Measurements from ENCODE around the gene SUFU. TPM values are rescaled to one million over a fixed set of nuclear protein-coding genes. Genes with fewer than 3 reads are reported as not detected.

SUFU gene
- total and polyA plus RNA-seq, 9 donors, result 4.6 to 19.1 (median 14.2) TPM

DNA sequence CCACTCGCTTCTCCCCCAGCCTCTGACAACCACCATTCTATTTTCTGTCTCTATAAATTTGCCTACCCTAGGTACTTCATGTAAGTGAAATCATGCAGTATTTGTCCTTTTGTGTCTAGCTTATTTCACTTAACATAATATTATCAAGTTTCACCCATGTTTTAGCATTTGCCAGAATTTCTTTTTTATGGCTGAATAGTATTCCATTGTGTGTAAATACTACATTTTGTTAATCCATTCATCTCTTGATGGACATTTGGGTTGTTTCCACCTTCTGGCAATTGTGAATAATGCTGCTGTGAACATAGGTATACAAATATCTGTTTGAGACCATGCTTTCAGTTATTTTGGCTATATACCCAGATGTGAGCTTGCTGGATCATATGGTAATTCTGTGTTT lies 83.1 kb downstream of the SUFU start:
- WGBS, 3 donors, result 93 to 96% (median 95%) methylated on average over 1 of the region's 1 CpG
- no peaks in the 10 kb centered on the region for H3K36me3 ChIP-seq
- intact Hi-C loops (cut with DNase I), result loop anchor here in 2 of 4 donors (10.0 kb wide), 3 partner anchors 82 to 352 kb away; partner anchors contain the start of genes ACTR1A (in 1 of the 2), NFKB2 (in 1 of the 2) and SUFU (in 1 of the 2)
- TF ChIP-seq, protein P1, sequence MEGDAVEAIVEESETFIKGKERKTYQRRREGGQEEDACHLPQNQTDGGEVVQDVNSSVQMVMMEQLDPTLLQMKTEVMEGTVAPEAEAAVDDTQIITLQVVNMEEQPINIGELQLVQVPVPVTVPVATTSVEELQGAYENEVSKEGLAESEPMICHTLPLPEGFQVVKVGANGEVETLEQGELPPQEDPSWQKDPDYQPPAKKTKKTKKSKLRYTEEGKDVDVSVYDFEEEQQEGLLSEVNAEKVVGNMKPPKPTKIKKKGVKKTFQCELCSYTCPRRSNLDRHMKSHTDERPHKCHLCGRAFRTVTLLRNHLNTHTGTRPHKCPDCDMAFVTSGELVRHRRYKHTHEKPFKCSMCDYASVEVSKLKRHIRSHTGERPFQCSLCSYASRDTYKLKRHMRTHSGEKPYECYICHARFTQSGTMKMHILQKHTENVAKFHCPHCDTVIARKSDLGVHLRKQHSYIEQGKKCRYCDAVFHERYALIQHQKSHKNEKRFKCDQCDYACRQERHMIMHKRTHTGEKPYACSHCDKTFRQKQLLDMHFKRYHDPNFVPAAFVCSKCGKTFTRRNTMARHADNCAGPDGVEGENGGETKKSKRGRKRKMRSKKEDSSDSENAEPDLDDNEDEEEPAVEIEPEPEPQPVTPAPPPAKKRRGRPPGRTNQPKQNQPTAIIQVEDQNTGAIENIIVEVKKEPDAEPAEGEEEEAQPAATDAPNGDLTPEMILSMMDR (IDR thresholded peaks at IDR 0.05), result no peak
- TF ChIP-seq POLR2A (IDR thresholded peaks at IDR 0.05), result no peak
- no peak for TF ChIP-seq EP300 (IDR thresholded peaks at IDR 0.05)
- no peaks in the 10 kb centered on the region for H3K27me3 ChIP-seq
- H3K27ac ChIP-seq, result no peak overlapping the region
- no peak for DNase-seq
- no peaks in the 10 kb centered on the region for H3K4me1 ChIP-seq (ENCODE audit: insufficient read depth)
- no peaks in the 10 kb centered on the region for H3K9me3 ChIP-seq
- H3K4me3 ChIP-seq, result no peak overlapping the region

DNA sequence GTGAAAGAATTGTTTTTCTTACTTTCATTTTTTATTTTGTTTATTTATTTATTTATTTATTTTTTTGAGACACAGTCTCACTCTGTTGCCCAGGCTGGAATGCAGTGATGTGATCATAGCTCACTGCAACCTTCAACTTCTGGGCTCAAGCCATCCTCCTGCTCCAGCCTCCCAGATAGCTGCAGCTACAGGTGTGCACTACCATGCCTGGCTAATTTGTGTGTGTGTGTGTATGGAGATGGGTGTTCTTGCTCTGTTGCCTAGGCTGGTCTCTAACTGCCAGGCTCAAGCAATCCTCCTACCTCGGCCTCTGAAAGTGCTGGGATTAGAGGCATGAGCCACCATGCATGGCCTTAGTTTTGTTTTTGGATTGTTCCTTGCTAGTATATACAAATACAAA lies 85.1 kb downstream of the SUFU start:
- H3K4me1 ChIP-seq (ENCODE audit: insufficient read depth), result no peaks in the 10 kb centered on the region
- TF ChIP-seq POLR2A (IDR thresholded peaks at IDR 0.05) (no peak), EP300 (IDR thresholded peaks at IDR 0.05) (no peak)
- no peaks in the 10 kb centered on the region for H3K9me3 ChIP-seq
- DNase-seq, result no peak
- 85 to 97% (median 94%) methylated on average over 1 of the region's 1 CpG for WGBS, 3 donors
- H3K36me3 ChIP-seq, result no peaks in the 10 kb centered on the region
- no peak overlapping the region for H3K27ac ChIP-seq
- H3K27me3 ChIP-seq, result no peaks in the 10 kb centered on the region
- intact Hi-C loops (cut with DNase I), result loop anchor here in 2 of 4 donors (10.0 kb wide), 3 partner anchors 84 to 354 kb away; partner anchors contain the start of genes ACTR1A (in 1 of the 2), NFKB2 (in 1 of the 2) and SUFU (in 1 of the 2)
- no peak overlapping the region for H3K4me3 ChIP-seq

DNA sequence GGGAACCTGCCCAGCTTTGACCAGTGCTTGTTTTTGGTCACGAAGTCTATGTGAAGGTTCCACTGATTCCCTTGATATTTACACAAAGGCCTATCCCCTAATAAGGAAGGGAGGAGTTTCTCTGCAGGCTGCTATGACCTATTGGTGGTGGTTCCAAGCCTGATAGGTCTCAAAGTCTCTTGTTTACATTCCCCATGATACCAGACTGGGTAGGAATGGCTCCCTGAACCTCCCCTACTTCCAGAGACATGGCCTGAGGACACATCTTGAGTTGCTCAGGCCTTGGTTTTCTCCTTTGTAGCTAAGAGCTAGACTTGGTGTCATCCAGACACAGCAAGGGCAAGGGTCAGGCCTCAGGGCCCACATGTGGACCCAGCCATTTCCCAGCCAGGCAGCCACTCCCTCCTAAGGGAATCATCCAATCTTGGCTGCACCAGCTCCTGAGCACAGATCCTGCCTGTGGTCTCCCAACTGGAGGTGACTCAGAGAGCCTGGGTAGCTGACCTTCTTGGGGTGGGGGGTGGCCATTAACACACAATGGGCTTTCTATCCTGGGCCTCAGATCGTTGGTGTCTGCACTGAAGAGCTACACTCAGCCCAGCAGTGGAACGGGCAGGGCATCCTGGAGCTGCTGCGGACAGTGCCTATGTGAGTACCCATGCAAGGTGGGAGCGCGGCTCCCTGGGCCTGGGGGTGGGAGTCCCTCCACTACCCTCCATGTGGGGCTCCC lies 89.5 kb downstream of the SUFU start:
- no peak overlapping the region for H3K4me3 ChIP-seq
- H3K27me3 ChIP-seq, result no peaks in the 10 kb centered on the region
- intact Hi-C loops (cut with DNase I), result no loop called here
- no peaks in the 10 kb centered on the region for H3K36me3 ChIP-seq
- no peak for DNase-seq
- H3K27ac ChIP-seq, result no peak overlapping the region
- no peaks in the 10 kb centered on the region for H3K4me1 ChIP-seq (ENCODE audit: insufficient read depth)
- WGBS, 3 donors, result 76 to 85% (median 80%) methylated on average over 6 of the region's 6 CpGs
- TF ChIP-seq, protein P1 (IDR thresholded peaks at IDR 0.05), result no peak
- TF ChIP-seq POLR2A (IDR thresholded peaks at IDR 0.05) (no peak), EP300 (IDR thresholded peaks at IDR 0.05) (no peak)
- no peaks in the 10 kb centered on the region for H3K9me3 ChIP-seq

DNA sequence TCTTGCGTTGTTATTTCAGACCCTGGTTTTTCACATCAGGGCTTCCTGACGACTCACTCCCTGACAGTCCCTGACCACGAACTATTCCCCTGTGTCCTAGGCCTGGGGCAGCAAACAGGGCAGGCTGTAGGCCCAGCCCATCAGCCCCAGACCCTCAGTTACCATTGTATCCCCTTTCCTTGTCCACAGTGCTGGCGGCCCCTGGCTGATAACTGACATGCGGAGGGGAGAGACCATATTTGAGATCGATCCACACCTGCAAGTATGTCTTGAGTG lies 90.0 kb downstream of the SUFU start:
- no peak for DNase-seq
- H3K27ac ChIP-seq, result no peak overlapping the region
- H3K36me3 ChIP-seq, result no peaks in the 10 kb centered on the region
- WGBS, 3 donors, result 80 to 87% (median 84%) methylated on average over 6 of the region's 6 CpGs
- H3K9me3 ChIP-seq, result no peaks in the 10 kb centered on the region
- H3K4me1 ChIP-seq (ENCODE audit: insufficient read depth), result no peaks in the 10 kb centered on the region
- TF ChIP-seq, protein P1 (IDR thresholded peaks at IDR 0.05), result no peak
- no peak for TF ChIP-seq POLR2A (IDR thresholded peaks at IDR 0.05)
- TF ChIP-seq EP300 (IDR thresholded peaks at IDR 0.05), result no peak
- H3K27me3 ChIP-seq, result no peaks in the 10 kb centered on the region
- no peak overlapping the region for H3K4me3 ChIP-seq
- intact Hi-C loops (cut with DNase I), result no loop called here

DNA sequence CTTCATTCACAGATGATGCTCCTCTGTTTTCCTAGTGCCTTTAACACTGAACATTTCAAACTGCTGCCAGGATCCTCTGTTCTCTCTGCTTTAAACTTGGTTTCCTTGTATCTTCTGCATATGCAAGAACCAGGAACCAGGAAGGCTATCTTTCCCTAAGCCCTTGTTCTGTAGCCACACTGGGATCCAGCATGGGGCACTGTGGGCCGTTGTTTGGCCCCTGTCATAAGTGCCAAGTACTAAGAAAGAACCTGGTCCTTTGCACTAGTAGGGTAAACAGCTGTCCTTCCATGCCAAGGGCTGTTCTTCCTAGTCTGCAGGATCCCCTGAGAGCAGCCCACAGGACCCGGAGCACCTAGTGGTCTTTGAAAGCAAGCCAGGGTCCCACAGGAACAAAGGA lies 91.5 kb downstream of the SUFU start:
- no peaks in the 10 kb centered on the region for H3K27me3 ChIP-seq
- no peak for DNase-seq
- no peaks in the 10 kb centered on the region for H3K4me1 ChIP-seq (ENCODE audit: insufficient read depth)
- no peaks in the 10 kb centered on the region for H3K36me3 ChIP-seq
- no peaks in the 10 kb centered on the region for H3K9me3 ChIP-seq
- TF ChIP-seq, protein P1 (IDR thresholded peaks at IDR 0.05), result no peak
- no peak for TF ChIP-seq POLR2A (IDR thresholded peaks at IDR 0.05)
- intact Hi-C loops (cut with DNase I), result no loop called here
- no peak overlapping the region for H3K4me3 ChIP-seq
- no peak overlapping the region for H3K27ac ChIP-seq
- 72 to 89% (median 80%) methylated on average over 2 of the region's 2 CpGs for WGBS, 3 donors
